ENCODE data around the gene UGT8. TPM values are rescaled to one million over a fixed set of nuclear protein-coding genes. Genes with fewer than 3 reads are reported as not detected.

UGT8 gene, protein sequence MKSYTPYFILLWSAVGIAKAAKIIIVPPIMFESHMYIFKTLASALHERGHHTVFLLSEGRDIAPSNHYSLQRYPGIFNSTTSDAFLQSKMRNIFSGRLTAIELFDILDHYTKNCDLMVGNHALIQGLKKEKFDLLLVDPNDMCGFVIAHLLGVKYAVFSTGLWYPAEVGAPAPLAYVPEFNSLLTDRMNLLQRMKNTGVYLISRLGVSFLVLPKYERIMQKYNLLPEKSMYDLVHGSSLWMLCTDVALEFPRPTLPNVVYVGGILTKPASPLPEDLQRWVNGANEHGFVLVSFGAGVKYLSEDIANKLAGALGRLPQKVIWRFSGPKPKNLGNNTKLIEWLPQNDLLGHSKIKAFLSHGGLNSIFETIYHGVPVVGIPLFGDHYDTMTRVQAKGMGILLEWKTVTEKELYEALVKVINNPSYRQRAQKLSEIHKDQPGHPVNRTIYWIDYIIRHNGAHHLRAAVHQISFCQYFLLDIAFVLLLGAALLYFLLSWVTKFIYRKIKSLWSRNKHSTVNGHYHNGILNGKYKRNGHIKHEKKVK
- 0.10 TPM in 1 of 2 replicates, not detected in the other for total RNA-seq

DNA sequence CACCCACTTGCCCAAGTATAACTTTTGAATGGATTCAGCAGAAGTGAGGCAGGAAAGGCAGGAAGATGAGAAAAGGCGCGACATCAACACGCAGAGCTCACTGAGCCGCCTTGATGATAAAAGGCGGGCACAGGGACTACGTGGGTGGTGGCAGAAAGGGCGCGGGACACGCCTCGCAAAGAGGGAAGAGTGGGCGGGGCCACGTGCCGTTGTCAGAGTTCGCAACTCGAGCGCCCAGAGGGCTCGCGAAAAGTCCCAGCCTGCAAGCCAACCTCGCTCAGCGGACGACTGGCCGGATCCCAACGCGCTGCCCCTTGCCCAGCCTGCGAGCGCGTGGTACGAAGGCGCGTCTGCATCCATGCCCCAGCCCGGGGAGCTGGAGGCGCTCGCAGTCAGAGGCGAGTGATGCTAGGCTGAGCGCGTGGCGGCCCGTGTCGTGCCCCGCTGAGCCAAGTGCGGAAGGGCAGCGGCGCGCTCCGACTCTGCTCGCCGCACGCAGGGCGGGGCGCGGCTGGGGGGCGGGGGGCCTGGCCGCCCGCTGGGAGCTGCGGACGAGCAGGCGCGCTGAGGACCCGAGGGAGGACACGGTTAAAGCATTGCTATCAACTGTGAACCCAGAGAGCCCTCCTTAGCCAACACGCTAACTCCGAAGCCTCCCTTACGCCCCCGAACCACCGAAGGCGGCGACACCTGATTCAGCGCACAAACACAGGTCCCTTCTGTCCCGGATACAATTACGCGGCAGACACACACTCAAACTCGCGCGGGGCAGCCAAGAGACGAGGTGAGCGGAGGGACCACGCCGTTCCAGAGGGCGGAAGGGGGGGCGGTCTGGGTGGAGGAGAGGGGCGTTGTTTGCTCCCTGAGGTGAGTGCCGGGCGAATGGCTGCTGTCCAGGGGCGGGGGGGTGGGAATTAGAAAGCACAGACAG lies at the start of gene UGT8:
TSS of gene UGT8 (plus strand) at position 617 of the 931 bp plus-strand sequence. CDS start 24,074 bp downstream, outside the sequence.

Measured in smooth muscle cell of the pulmonary artery (primary cell).